ENCODE results near the gene OR2AG1. TPM values are rescaled to one million over a fixed set of nuclear protein-coding genes. Genes with fewer than 3 reads are reported as not detected.

Gene OR2AG1
- polyA plus RNA-seq, 1 of the 3 experiments (the other 2 are of a cell fraction), result not detected

- Histone ChIP-seq H3K79me2 (ENCODE audit: insufficient read depth) (no peaks in the 10 kb centered on the region), H3K36me3 (replicated peaks in 1 of 2; ENCODE audit: control insufficient read depth in 1 of 2, insufficient read depth in 2 of 2, low read length in 1 of 2) (no peaks in the 10 kb centered on the region), H4K20me1 (ENCODE audit: insufficient read depth) (no peaks in the 10 kb centered on the region), H3K4me3 (ENCODE audit: low read depth in 2 of 2, low read length in 1 of 2) (no peak overlapping the region), H3K9me2 (no peaks in the 10 kb centered on the region), H2AFZ (ENCODE audit: low read depth) (no peak overlapping the region), H3K4me1 (ENCODE audit: control insufficient read depth in 1 of 2, insufficient read depth in 2 of 2, low read depth in 1 of 2, low read length in 1 of 2) (no peaks in the 10 kb centered on the region), H3K4me2 (no peak overlapping the region), H3K9ac (no peak overlapping the region), H3K27me3 (ENCODE audit: insufficient read depth) (no peaks in the 10 kb centered on the region), H3F3A (replicated peaks; ENCODE audit: insufficient read depth) (no peaks in the 10 kb centered on the region), H3K27ac (ENCODE audit: low read depth in 2 of 2, low read length in 1 of 2) (no peak overlapping the region), H3K9me3 (no peaks in the 10 kb centered on the region)
- CTCF ChIA-PET, result no interaction called here
- no peak for DNase-seq
- WGBS (ENCODE audit: low lambda C conversion rate), result 0% methylated on average over 1 of the region's 1 CpG
- TF ChIP-seq USF1 (IDR thresholded peaks at IDR 0.05; ENCODE audit: borderline replicate concordance, low read depth), result no peak
- TF ChIP-seq FOSL2 (IDR thresholded peaks at IDR 0.05; ENCODE audit: borderline replicate concordance, low read depth), result no peak
- no peak for TF ChIP-seq ELF1 (IDR thresholded peaks at IDR 0.05)
- TF ChIP-seq NFIC (IDR thresholded peaks at IDR 0.05; ENCODE audit: borderline replicate concordance), result no peak
- TF ChIP-seq RXRA (IDR thresholded peaks at IDR 0.05; ENCODE audit: borderline replicate concordance, low read depth), result no peak
- TF ChIP-seq SMC3 (IDR thresholded peaks at IDR 0.05; ENCODE audit: low read depth, low read length), result no peak
- TF ChIP-seq YY1 (IDR thresholded peaks at IDR 0.05; ENCODE audit: low read depth), result no peak
- no peak for TF ChIP-seq REST (IDR thresholded peaks at IDR 0.05; ENCODE audit: low read depth, low read length)
- TF ChIP-seq MAX (IDR thresholded peaks at IDR 0.05; ENCODE audit: low read depth), result no peak
- no peak for TF ChIP-seq SIN3A (IDR thresholded peaks at IDR 0.05; ENCODE audit: borderline replicate concordance, low read depth, low read length)
- TF ChIP-seq RFX5 (IDR thresholded peaks at IDR 0.05; ENCODE audit: low read length), result no peak
- TF ChIP-seq TEAD4 (IDR thresholded peaks at IDR 0.05; ENCODE audit: borderline replicate concordance, insufficient read depth), result no peak
- no peak for TF ChIP-seq RAD21 (IDR thresholded peaks at IDR 0.05; ENCODE audit: low read length)
- no peak for TF ChIP-seq IRF3 (IDR thresholded peaks at IDR 0.05; ENCODE audit: low read depth, low read length)
- POLR2A ChIA-PET, result no interaction called here
Measured at GRCh38 chr11:6817694-6818093, 34.9 kb downstream of the OR2AG1 start.
